Uterus (tissue), 4 donors: ENCODE data around the gene MPPED1. TPM values are rescaled to one million over a fixed set of nuclear protein-coding genes. Genes with fewer than 3 reads are reported as not detected.

Source experiments
- DNase-seq, 2 donors: peaks; one replicate each; pipeline ENCODE4 v3.0.0-alpha.2; 2019 to 2020
- H3K27ac ChIP-seq, 2 donors: fragments of 200-600 bp; sonication (generic); 1 replicate in 1 of 2; 2 replicates in 1 of 2; pipeline ENCODE4 v1.5.1; 2016 to 2018
- H3K27me3 ChIP-seq, 2 donors: fragments of 200-600 bp; sonication (generic); one replicate each; pipeline ENCODE4 v1.5.1; 2018 to 2019; ENCODE audit warnings: control low read depth in 1 of 2
- H3K36me3 ChIP-seq, 2 donors: fragments of 200-600 bp; sonication (generic); one replicate each; pipeline ENCODE4 v1.5.1; 2019; ENCODE audit warnings: control low read depth in 1 of 2
- H3K4me1 ChIP-seq, 2 donors: fragments of 200-600 bp; sonication (generic); one replicate each; pipeline ENCODE4 v1.5.1; 2018 to 2019; ENCODE audit warnings: control low read depth in 1 of 2
- H3K4me3 ChIP-seq, 2 donors: fragments of 200-600 bp; sonication (generic); 1 replicate in 1 of 2; 2 replicates in 1 of 2; pipeline ENCODE4 v1.5.1; 2018 to 2019; ENCODE audit warnings: mild to moderate bottlenecking in 1 of 2
- H3K9me3 ChIP-seq, 2 donors: fragments of 200-600 bp; sonication (generic); one replicate each; pipeline ENCODE4 v1.5.1; 2019; ENCODE audit warnings: control low read depth in 1 of 2
- CTCF ChIP-seq, 4 experiments: fragments of 200-600 bp in 2 of 4; fragments of 450-650 bp in 2 of 4; sonication (generic) in 2 of 4; IDR thresholded peaks; one replicate each; pipeline ENCODE4 v1.5.1; 2016 to 2019; ENCODE audit warnings: antibody characterized with exemption in 4 of 4, mild to moderate bottlenecking in 2 of 4, moderate library complexity in 1 of 4
- POLR2A ChIP-seq, 2 donors: fragments of 450-650 bp; IDR thresholded peaks; one replicate each; pipeline ENCODE4 v1.6.1; 2016; ENCODE audit warnings: antibody characterized with exemption in 2 of 2, mild to moderate bottlenecking in 1 of 2, moderate library complexity in 1 of 2
- intact Hi-C: fragments of 100-400 bp; cut with DNase I; formaldehyde crosslinking; loops from one replicate; pipeline ENCODE4 v1.15.1; 2023; ENCODE audit warnings: low total_unique reads
- total RNA-seq, 4 donors: library from RNA; depleted of rRNA in 3 of 4; stranded (reverse); fragments of >200 nt in 3 of 4; gene quantifications; one replicate each; pipeline versions ENCODE4 v1.1.0 to v1.2.4, GENCODE V29; 2014 to 2023
- donor health status: DM: yes; HTN: yes; CAD: no.

Gene MPPED1
- total RNA-seq, 4 donors from 2014 or later: 0.67 to 8.4 TPM; not detected in 2

- no peak overlapping the region for H3K4me3 ChIP-seq
- DNase-seq: no peak
- H3K4me1 ChIP-seq: no peaks in the 10 kb centered on the region
- H3K36me3 ChIP-seq: no peaks in the 10 kb centered on the region
- H3K27me3 ChIP-seq: no peaks in the 10 kb centered on the region
- no peaks in the 10 kb centered on the region for H3K9me3 ChIP-seq
- intact Hi-C loops: no loop called here
- no peak overlapping the region for H3K27ac ChIP-seq
- TF ChIP-seq CTCF (IDR thresholded peaks at IDR 0.05) (no peak), POLR2A (IDR thresholded peaks at IDR 0.05) (no peak)
Observed at GRCh38 chr22:43404673-43405385, 7.0 kb upstream of the MPPED1 start.

GRCh38 chr22:43406186-43406790 is 5.5 kb upstream of the MPPED1 start:
- Histone ChIP-seq H3K9me3 (no peaks in the 10 kb centered on the region), H3K27ac (no peak overlapping the region), H3K4me3 (no peak overlapping the region), H3K27me3 (no peaks in the 10 kb centered on the region), H3K4me1 (no peaks in the 10 kb centered on the region), H3K36me3 (no peaks in the 10 kb centered on the region)
- no peak for DNase-seq
- no peak for TF ChIP-seq CTCF (IDR thresholded peaks at IDR 0.05)
- no peak for TF ChIP-seq POLR2A (IDR thresholded peaks at IDR 0.05)
- intact Hi-C loops: no loop called here

- Histone ChIP-seq H3K9me3 (no peaks in the 10 kb centered on the region), H3K27ac (no peak overlapping the region), H3K27me3 (peaks cover 0 to 3% of the 10 kb centered on the region in 2 donors), H3K4me3 (no peak overlapping the region), H3K36me3 (no peaks in the 10 kb centered on the region), H3K4me1 (no peaks in the 10 kb centered on the region)
- DNase-seq: no peak
- TF ChIP-seq POLR2A (IDR thresholded peaks at IDR 0.05): no peak
- no peak for TF ChIP-seq CTCF (IDR thresholded peaks at IDR 0.05)
- intact Hi-C loops: no loop called here
Observed at GRCh38 chr22:43407591-43407990, 4.2 kb upstream of the MPPED1 start.

DNA sequence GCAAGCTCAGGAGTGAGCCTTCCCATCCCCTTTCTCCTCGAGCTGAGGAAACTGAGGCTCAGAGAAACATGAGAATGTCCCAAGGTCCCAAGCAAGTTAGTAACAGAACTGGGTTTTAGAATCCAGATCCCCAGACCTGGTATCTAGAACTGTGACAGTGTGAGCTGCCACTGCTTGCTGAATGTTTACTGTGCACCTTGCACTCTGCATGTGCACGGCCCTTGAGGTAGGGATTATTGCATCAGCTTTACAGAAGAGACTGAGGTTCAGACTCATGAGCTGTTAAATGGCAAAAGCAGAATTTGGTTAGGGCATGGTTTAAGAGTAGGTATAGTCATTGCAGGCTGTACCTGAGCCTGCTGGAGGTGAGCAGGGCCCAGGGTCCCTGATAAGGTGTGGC is 3.8 kb upstream of the MPPED1 start:
- no peak overlapping the region for H3K27ac ChIP-seq
- H3K4me1 ChIP-seq: no peaks in the 10 kb centered on the region
- no peaks in the 10 kb centered on the region for H3K36me3 ChIP-seq
- no peak overlapping the region for H3K4me3 ChIP-seq
- TF ChIP-seq CTCF (IDR thresholded peaks at IDR 0.05): no peak
- H3K27me3 ChIP-seq: peaks cover 0 to 7% of the 10 kb centered on the region in 2 donors
- H3K9me3 ChIP-seq: no peaks in the 10 kb centered on the region
- DNase-seq: no peak
- intact Hi-C loops: no loop called here

GRCh38 chr22:43409046-43409445 is 2.8 kb upstream of the MPPED1 start:
- H3K27ac ChIP-seq: no peak overlapping the region
- H3K4me3 ChIP-seq: no peak overlapping the region
- intact Hi-C loops: no loop called here
- no peak for DNase-seq
- H3K9me3 ChIP-seq: no peaks in the 10 kb centered on the region
- H3K4me1 ChIP-seq: no peaks in the 10 kb centered on the region
- TF ChIP-seq POLR2A (IDR thresholded peaks at IDR 0.05) (no peak), CTCF (IDR thresholded peaks at IDR 0.05) (no peak)
- peaks cover 0 to 14% of the 10 kb centered on the region in 2 donors for H3K27me3 ChIP-seq
- no peaks in the 10 kb centered on the region for H3K36me3 ChIP-seq
